Measurements from ENCODE around the gene MORC1.

Gene MORC1

GRCh38 chr3:109131276-109131675, 13.3 kb upstream of the MORC1 start:
- no peak for TF ChIP-seq CTCF (conservative IDR thresholded peaks at IDR 0.05; ENCODE audit: low read depth)
- no peak for DNase-seq (ENCODE audit: low spot score)
- no peak overlapping the region for H3K27ac ChIP-seq
- POLR2A ChIA-PET (ENCODE audit: low non-redundant PET) = no interaction called here
- CTCF ChIA-PET = no interaction called here

GRCh38 chr3:109127553-109127952, 9.6 kb upstream of the MORC1 start:
- DNase-seq (ENCODE audit: low spot score) = no peak
- TF ChIP-seq CTCF (conservative IDR thresholded peaks at IDR 0.05; ENCODE audit: low read depth) = no peak
- ChIA-PET CTCF (no interaction called here), POLR2A (ENCODE audit: low non-redundant PET) (no interaction called here)
- H3K27ac ChIP-seq = no peak overlapping the region

GRCh38 chr3:109125902-109126301, 8.0 kb upstream of the MORC1 start:
- POLR2A ChIA-PET (ENCODE audit: low non-redundant PET) = no interaction called here
- DNase-seq (ENCODE audit: low spot score) = no peak
- no peak overlapping the region for H3K27ac ChIP-seq
- no peak for TF ChIP-seq CTCF (conservative IDR thresholded peaks at IDR 0.05; ENCODE audit: low read depth)
- CTCF ChIA-PET = interaction anchor here (1.0 kb wide), 1 partner anchor 244 kb away, joined by 5 read pairs; no protein-coding TSS in a partner anchor

- no peak for DNase-seq (ENCODE audit: low spot score)
- CTCF ChIA-PET = no interaction called here
- POLR2A ChIA-PET (ENCODE audit: low non-redundant PET) = no interaction called here
Measured at GRCh38 chr3:109122690-109123089, 4.8 kb upstream of the MORC1 start.

GRCh38 chr3:109118584-109118983, 650 bp upstream of the MORC1 start:
- DNase-seq (ENCODE audit: low spot score) = no peak
- TF ChIP-seq CTCF (conservative IDR thresholded peaks at IDR 0.05; ENCODE audit: low read depth) = no peak
- POLR2A ChIA-PET (ENCODE audit: low non-redundant PET) = no interaction called here
- CTCF ChIA-PET = no interaction called here
- H3K27ac ChIP-seq = no peak overlapping the region

More at GRCh38 chr3:109122690-109123089, 4.8 kb upstream of the MORC1 start:
- no peak overlapping the region for H3K27ac ChIP-seq
- no peak for TF ChIP-seq CTCF (conservative IDR thresholded peaks at IDR 0.05; ENCODE audit: low read depth)

GRCh38 chr3:109116031-109116430, 1.9 kb downstream of the MORC1 start:
- POLR2A ChIA-PET (ENCODE audit: low non-redundant PET) = no interaction called here
- no peak for TF ChIP-seq CTCF (conservative IDR thresholded peaks at IDR 0.05; ENCODE audit: low read depth)
- no peak overlapping the region for H3K27ac ChIP-seq
- no peak for DNase-seq (ENCODE audit: low spot score)
- CTCF ChIA-PET = no interaction called here

- ChIA-PET CTCF (interaction anchor here (0.6 kb wide), 1 partner anchor 15 kb away, joined by 3 read pairs; no protein-coding TSS in a partner anchor), POLR2A (ENCODE audit: low non-redundant PET) (no interaction called here)
- no peak for DNase-seq (ENCODE audit: low spot score)
- H3K27ac ChIP-seq = no peak overlapping the region
- TF ChIP-seq CTCF (conservative IDR thresholded peaks at IDR 0.05; ENCODE audit: low read depth) = no peak
Measured at GRCh38 chr3:109115451-109115850, 2.5 kb downstream of the MORC1 start.
